ENCODE data around the gene GRB14.

DNA sequence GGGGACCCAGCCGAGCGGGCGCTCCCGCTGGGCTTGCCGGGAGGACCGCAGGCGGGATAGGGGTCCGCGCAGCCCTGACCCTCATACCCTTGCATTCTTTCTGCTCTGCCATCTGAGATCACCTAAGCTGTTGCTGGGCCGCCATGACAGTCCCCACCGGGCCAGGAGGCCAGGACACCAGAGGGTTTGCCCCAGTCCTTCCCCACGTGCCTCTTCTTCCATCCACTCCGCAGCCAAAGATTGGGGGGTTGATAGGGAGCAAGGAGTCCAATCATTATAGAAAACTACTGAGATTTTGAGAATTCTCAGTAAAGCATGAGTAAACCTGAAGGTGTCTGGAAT is 453 bp upstream of the GRB14 start:
- TF ChIP-seq, protein P1, sequence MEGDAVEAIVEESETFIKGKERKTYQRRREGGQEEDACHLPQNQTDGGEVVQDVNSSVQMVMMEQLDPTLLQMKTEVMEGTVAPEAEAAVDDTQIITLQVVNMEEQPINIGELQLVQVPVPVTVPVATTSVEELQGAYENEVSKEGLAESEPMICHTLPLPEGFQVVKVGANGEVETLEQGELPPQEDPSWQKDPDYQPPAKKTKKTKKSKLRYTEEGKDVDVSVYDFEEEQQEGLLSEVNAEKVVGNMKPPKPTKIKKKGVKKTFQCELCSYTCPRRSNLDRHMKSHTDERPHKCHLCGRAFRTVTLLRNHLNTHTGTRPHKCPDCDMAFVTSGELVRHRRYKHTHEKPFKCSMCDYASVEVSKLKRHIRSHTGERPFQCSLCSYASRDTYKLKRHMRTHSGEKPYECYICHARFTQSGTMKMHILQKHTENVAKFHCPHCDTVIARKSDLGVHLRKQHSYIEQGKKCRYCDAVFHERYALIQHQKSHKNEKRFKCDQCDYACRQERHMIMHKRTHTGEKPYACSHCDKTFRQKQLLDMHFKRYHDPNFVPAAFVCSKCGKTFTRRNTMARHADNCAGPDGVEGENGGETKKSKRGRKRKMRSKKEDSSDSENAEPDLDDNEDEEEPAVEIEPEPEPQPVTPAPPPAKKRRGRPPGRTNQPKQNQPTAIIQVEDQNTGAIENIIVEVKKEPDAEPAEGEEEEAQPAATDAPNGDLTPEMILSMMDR (IDR thresholded peaks at IDR 0.05; ENCODE audit: low read length): no peak
- TF ChIP-seq EZH2 (optimal IDR thresholded peaks at IDR 0.05; ENCODE audit: low read depth, low read length) (no peak), EZH2phosphoT487 (IDR thresholded peaks at IDR 0.05; ENCODE audit: low read length) (no peak)

Data from MM.1S (cell line).